ENCODE results near the gene ITPKB.

ITPKB gene

DNA sequence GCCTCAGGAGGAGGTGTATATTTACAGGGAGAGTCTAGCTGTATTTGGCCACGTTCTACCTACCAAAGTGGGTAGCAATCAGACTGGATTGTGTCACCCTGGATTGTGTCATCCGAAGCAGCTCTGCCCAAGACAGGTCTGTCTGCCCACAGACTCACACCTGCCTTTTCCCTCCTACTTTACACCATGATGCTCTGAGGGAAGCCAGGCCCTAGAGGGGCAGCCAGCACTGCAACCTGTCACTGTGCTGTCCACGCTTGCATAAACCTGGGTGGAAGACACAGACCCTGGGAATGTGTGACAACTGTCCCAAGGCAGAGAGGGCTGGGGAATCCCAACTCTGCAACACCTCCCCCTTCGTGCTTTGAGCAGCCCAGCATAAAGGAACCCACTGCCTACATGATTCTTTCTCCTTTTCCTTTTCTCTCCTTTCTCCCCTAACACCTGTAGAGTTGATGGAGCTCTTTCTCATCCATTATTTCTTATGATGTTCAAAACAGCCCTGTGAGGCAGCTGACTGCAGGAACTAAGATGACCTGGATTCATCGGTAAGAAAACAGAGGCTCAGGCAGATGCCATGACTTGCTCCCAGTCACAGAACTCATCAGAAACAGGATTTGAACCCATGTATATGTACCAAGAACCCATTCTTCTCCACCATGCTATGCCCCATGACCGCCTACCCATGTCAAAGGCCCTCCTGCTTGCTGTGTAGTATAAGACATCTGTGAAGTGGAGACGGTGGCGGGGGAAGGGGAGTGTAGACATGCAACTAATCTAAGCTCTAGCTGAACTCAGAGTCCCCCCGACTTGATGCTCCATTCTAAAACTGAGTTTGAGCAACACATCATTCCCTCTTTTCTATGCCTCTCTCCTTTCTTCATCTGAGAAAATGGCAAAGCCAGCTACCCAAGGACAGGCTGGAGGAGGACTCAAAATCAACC lies 55.9 kb downstream of the ITPKB start:
- DNase-seq, result no peak

DNA sequence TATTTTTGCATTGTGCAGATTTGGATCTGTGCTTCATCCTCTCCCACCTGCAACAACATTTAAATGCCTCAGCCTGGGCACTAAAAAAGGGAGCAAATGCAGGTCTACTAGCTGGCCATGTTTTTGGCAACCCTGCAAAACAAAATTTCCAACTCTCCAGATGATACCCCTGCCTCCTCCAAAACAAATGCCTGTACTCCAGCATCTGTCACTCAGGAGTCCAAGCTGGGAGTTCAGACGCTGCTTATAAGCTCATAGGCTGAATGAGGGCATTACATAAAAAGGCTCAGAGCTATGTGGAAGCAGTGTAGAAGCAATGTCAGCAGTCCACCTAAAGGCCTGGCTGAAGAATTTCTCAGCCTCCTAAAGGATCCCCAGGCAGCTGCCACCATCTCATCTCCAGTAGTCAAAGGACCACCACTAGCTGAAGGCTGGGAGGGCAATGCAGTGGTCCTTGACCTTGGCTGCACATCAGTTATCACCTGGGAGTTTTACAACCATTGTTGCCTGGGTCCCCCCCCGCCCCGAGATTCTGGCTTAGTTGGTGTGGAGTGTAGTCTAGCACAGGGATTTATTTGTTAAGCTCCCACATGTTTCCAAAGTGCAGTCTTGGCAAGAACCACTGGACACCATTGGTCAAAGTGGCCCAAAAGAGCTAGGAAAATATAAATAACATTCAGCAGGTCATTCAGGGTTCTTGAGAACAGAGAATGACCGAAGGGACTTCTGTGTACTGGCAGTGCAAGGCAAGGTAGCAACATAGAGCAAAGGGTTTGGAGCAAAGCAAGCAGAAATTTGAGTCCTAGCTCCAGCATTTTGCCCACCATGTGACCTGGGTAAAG lies 57.2 kb downstream of the ITPKB start:
- no peak for DNase-seq

DNA sequence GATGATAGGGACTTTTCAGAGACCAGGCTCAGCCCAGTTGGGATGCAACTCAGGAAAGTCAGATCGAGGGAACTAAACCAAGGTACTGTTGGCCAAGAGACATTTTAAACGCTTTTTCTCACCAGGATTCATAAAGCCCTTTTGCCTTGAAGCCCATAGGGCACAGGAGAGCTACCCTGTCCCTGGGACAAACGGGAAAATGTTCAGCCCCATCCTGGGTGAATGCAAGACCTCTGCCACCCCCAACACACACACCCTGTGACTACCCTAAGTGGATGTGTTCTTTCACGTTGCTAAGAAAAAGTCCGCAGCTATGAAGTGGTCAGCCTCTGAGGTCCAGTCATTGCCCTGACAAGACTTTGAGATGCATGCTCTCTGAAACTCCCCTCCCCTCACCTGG lies 58.4 kb downstream of the ITPKB start:
- DNase-seq, result no peak

DNA sequence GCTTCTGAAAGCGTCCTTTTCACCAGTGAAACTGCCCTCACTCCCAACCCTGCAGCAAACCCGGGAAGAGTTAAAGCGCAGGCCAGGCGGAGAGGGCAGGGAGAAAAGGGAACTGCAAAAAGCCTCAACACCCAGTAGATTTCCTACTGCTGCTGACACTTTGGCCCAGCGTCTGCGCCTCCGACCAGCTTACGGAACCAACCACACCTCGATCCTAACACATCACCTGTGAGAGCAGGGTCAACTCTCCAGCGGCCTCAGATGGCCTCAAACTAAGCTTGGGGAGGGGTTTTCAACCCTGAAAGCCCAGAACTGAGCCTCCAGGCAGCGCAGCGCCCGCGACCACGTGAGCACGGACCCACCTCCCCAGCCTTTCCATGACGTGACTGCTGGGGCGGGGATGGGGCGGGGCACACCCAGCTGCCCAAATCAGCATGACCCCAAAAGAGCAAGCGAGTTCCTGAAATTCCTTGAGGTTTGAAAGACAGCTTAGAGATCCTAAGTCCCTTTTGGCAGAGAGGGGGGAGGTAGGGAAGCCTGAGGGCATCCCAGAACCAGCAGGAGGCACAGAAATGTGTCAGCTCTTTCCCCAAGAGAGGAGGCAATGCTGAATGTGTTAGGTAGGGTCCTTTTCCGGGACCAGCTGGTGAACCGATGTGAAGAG lies 59.1 kb downstream of the ITPKB start:
- peak; percentile 77 to 83 for DNase-seq

DNA sequence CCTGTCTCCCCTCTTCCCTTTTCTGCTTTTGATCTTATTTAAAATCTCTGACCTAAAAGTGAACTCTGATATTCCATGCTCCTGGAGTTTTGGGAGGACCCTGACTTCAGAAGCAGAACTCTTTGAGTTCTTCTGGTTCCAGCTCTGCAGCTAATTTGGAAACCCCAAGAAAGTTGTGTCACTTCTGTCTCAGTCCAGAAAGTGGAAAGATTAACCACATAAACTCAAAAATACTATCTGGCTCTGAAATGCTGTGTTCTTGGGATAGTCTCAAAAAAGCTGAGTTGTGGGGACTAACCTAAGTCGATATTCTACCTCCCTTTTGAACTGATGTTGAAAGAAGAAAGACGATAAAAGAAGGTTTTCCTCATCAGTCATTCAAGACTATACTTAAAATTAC lies 59.8 kb downstream of the ITPKB start:
- no peak for DNase-seq

DNA sequence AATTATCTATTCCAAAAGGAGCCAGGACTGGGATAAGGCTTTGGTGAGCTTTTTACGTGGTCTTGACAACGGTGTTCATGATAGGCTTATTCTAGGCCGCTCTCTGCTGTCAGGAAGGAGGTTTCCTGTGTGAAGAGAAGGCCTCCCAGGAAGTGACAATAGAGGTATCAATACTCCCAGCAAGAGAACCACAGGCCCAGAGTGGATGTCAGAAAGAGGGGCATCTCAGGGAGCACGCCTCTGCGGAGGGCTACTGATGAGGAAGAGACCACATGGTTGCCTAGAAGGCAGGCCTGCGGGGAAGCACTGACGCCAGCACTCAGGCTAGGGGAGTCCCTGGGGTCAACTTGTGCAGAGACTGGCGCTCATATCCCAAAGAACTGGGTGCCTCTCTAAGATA lies 60.4 kb downstream of the ITPKB start:
- peak; percentile 59 to 79 for DNase-seq

DNA sequence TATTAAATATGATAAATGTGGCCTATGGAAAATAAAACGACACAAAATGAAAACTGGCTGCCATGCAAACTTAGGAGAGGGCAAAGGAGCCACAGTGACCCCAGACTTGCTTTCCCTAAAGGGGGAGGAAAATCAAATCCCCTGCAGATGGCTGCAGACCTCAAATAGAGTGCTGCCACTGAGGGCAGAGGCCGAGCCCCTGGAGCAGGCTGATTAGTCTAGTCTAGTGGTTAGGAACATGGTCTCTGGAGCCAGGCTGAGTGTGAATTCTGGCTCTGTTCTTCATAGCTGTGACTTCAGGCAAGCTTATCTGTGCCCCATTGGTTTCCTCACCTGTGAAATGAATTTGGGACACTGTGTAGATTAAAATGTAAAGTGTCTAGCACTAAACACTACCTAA lies 60.8 kb downstream of the ITPKB start:
- DNase-seq, result no peak

DNA sequence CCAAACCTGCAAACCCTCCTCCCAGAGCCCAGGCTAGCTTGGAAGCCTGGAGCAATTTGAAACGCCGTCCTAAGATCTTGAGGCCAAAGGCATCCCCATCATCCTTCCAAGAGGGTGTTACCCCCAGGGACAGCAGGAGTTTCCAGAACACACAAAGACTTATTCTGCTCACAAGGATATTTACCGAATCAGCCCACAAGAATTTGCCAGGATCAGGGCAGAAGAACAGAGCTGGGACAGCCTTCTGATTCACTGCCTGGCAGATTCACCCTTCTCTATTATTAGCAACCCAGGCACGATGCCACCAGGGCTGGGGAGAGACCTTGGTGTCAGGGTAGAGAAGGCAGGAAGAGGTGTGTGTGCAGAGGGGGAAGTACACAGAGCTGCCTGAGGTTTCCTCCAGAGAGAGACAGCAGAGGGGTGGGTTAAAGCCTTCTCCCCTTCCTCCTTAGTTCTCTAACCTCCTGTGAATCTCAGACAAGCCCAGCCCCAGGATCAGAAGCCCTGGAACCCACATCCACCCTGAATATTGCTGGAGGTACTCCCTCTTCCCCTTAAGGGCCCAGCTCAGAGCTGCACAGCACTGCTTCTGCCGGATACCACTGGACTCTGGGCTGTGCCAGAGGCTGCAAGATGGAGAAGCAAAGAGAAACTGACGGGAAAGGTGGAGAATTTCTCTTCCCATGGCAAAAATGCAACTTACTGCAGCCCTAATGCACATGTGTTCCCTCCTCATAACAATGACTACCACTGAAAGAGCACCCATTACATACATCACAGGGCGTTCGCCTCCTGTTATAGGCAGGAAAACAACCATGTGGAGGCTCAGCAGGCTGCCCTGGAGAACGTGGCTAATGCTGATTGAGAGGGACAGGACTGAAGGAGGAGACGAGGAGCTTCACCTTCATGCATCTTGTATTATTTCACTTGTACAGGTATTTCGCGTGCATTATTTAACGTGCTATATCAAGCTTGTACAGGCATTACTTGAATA lies 61.8 kb downstream of the ITPKB start:
- DNase-seq, result peak; percentile 77 to 84

DNA sequence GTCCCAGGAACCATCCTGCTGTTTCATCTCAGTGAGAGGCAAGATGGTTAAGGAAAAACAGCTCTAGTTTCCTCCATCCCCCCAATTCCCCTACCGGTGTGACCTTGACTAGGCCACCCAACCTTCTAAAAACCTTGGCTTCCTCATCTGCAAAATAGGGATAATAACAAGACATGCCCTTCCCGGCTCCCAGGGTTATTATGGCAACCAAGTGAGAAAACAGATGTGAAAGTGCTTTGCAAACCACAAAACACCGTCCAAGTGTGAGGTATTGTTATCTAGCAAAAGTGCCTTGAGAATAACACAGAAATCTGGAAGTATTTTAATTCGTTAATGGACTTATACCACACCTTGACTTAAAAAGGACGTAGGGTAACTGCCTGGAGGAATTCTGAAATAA lies 62.7 kb downstream of the ITPKB start:
- DNase-seq, result peak in 1 of 2 donors; percentile 42

DNA sequence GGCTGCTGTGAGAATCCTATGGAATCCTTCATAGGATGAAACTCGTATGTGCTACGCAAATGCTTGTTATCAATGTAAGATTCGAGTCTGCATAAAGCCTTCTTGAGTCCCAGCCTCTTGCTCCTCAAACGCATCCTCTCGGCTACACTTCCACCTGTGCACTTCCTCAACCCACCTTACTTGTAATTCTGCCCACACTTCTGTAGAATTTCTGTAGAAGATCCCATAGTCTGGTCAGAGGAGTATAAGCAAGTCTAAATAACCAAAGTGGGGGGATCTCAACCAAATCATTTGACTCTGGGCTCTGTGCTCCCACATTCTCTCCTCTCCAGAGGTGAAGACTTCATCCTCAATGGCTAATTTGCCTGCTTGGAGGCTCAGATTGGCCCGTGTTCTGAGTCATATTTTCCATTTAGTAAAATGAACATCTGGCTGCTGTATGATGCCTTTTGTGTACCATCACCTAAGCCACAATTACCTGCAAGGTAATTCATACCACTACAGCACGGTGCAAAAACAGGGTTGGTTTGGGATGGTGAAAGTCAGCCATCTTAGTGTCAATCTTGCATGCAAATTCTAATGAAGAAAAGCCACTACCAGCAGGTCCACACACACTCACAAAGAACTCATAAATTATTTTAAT lies 63.2 kb downstream of the ITPKB start:
- DNase-seq, result peak in 1 of 2 donors; percentile 45

DNA sequence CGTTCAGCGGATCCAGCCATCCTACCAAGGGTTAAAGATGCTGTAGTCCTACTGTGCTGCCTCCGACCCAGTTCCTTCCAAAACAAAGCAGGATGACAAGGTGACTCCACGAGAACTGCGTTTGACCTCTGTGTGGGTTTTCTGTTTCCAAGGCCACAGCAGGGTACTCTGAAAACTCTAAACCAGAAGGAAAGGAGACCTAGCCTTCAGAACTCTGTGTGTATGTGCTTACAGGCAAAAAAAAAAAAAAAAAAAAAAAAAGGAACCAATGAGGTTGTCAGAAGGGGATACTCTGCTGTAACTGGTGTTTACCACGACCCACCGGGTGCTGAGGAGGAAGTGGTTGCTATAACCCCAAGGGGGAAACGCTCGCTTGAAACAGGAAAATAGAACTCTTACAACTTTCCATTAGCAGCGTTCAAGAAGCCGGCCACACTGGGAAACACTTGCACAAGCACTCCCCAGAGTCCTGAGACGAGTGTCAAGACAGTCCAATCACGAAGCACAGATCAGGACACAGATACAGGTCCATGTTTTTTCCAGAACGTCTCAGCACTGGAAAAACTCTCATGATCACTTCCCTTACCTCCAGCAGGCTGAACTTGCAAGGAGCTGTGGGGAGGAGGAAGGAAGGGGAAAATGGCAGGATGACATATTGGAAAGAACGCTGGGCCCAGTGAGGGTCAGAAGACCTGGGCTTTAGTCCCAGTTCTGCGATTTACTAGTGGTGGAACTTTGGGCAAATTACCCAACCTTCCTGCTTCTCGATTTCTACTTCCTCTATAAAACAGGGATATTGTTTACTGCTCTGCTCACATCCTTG lies 64.0 kb downstream of the ITPKB start:
- DNase-seq, result peak; percentile 89

DNA sequence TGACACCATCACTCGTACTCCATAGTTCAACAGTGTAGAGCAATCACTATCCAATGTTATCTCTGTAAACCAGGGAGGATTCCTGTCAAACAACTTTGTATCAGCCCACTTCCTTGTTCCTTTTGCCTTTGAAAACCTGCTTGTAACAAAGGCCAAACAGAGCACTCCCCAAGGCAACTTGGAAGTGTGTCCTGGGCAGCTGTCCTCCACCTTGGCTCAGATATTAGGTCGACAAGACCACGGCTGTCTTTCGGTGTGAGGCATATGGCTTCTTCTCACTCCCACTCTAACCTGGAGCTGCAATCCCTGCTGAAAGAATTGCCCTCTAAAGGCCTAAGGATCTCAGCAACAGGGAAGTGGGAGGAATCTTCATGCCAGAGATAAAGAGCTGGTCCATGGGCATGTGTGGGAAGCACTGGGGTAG lies 66.7 kb downstream of the ITPKB start:
- no peak for DNase-seq

DNA sequence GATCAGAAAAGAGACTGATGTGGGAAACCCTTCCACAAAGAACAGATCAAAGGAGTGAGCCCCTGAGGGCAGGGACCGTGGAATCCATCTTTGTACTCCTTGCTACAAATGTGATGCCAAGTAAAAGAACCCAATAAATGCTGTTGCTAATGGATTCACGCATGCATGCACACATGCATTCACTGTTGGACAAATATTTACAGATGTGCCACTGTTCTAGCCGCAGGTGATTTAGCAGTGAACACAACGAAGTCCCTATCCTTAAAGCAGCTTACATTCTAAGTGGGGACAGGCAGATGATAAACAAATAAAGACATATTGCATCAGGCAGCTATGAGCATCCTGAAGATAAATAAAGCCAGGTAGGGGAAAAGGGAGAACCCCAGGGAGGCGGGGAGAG lies 67.8 kb downstream of the ITPKB start:
- DNase-seq, result no peak

DNA sequence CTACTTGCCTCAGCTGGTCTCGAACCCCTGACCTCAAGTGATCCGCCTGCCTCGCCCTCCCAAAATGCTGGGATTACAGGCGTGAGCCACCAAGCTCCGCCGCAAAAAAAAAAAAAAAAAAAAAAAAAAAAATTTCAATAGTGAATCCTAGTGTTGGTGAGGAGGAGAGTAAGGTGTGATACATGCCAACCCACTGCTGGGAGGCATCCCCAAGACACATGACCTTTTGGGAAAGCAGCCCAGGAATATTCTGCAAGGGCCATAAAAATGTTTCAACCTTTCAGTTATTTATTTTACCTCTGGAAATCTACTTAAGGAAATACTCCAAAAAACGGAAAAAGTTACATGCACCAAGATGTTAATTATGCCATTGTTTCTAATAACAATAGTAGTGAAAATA lies 69.0 kb downstream of the ITPKB start:
- no peak for DNase-seq

DNA sequence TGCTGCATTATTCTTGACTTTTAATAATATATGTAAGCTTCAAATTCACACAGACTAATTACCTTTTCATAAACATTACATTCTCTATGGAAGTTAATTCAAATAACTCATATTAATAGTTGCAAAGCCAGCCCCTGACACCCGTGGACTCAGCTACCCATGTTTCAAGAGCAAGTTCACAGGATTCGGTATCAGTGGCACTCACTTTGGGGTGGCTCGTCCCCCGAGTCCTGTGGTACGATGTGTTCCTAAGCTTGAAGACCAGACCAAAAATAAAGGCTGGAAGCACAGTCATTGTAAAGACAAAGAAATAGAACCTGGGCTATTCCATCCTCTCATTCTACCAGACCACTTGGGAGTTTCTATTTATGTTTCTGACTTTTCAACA lies 70.9 kb downstream of the ITPKB start:
- no peak for DNase-seq

DNA sequence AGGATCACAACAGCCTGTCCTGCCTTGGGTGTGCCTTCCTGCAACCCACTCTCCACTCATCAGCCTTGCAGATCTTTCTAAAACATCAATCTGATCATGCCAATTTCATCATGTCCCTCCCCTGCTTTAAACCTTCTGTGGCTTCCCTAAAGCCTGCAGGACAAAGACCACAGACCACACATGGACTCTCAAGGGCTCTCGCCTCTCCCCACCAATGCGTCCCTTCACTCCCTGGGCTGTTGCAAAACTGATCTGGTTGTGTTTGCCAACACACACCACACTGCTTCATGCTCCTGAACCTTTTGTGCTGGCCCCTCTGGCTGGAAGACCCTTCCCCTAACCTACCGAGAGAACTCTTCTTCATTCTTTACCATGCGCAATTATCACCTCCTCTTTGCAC lies 72.4 kb downstream of the ITPKB start:
- no peak for DNase-seq

DNA sequence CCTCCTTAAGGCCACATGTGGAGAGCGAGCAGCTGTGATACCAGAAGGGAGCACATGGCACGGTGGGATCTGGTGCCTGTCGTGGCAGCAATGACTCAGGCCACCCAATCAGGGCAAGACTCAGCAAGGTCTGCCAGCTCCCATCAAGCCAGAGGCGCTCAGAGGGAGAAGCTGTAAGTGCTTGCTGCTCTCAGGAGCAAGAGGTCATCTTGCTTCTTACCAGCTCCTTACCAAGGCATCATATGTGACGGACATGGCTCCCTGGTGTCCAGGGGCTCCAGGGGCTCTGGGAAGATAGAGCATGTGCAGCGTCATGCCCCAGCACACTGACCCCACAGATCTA lies 72.9 kb downstream of the ITPKB start:
- no peak for DNase-seq

DNA sequence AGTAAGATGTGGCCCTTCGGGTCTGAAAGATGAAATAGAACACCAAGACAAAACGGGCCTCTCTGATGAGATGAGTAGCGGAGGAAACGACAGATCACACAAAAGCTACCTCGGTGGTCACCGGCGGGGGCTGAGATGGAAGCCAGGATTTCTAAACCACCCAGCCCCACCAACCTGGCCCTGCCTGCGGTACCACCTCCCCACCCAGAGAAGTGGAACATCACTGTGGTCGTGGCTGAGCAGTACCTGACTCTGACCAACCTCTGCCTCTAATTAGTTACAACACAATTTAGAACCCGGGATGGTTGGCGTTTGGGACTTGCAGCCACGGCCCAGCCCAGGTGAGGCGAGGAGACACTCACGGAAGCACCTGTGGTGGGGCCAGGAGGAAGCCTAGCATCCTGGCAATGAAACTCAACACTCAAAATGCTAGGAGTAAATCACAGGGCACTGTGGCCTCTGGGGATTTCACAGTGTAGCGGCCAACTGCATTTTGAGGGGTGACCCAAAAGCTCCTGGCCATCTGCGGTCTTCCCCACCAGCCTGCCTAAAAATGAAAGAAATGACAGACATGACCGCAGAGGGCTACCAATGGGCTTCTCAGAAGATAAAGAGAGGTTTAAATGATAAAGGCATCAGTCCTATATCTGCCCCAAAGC lies 73.4 kb downstream of the ITPKB start:
- no peak for DNase-seq

DNA sequence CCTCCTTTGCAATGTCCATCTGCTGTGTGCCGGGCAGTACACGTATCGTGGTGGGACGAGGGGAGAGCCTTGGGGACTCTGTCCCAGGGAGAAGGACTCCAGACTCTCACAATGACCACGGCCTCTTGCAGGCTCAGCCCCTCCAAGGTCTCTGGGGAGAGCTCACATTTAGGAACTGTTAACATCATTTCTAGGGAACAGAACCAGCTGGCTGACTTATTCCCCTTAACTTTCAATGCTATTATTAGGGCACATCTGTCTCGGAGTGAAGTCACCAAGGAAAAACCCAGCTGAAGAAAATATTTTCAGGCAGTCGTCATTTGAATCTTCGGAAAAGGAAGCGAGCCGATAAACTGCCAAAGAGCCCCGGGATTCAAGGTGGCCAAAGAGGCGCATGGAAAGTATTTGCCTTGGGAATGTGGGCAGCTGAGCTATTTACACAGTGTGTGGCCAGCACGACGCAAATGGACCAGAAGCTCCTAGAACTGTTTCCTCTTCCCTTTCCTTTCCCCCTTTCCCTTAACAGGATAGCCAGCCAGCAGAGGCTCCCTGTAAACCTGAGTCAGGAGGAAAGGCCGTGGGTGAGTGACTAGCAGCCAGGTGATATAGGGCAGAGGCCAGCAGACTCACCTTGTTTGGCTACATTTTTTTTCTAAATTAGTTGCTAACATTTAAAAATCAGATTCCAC lies 74.5 kb downstream of the ITPKB start:
- no peak for DNase-seq

DNA sequence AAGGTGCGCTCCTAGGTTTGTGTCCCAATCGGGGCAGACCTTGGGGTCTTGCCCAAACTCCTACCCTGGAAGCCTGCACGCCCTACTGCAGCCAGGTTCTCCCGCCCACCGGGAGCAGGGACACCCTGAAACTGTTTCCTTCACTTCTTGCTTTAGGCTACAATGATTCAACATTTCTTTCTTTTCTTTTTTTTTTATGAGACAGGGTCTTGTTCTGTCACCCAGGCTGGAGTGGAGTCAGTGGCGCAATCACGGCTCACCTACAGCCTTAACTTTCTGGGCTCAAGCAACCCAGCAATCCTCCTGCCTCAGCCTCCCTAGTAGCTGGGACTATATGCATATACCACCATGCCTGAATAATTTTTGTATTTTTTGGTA lies 75.8 kb downstream of the ITPKB start:
- no peak for DNase-seq

Data from CD4-positive, alpha-beta T cell treated with Interferon alpha-2 for 1 hour (primary cell).